ENCODE data around the gene CKAP2L. TPM values are rescaled to one million over a fixed set of nuclear protein-coding genes. Genes with fewer than 3 reads are reported as not detected.
A peak's percentile ranks its signal among the peaks of the same experiment; 100 is the strongest.

Gene CKAP2L
- total and polyA plus RNA-seq, 9 of the 15 experiments (the other 6 are each of a cell fraction or from before 2014, with no cell fraction given), result 10.4 to 21.9 (median 14.2) TPM

DNA sequence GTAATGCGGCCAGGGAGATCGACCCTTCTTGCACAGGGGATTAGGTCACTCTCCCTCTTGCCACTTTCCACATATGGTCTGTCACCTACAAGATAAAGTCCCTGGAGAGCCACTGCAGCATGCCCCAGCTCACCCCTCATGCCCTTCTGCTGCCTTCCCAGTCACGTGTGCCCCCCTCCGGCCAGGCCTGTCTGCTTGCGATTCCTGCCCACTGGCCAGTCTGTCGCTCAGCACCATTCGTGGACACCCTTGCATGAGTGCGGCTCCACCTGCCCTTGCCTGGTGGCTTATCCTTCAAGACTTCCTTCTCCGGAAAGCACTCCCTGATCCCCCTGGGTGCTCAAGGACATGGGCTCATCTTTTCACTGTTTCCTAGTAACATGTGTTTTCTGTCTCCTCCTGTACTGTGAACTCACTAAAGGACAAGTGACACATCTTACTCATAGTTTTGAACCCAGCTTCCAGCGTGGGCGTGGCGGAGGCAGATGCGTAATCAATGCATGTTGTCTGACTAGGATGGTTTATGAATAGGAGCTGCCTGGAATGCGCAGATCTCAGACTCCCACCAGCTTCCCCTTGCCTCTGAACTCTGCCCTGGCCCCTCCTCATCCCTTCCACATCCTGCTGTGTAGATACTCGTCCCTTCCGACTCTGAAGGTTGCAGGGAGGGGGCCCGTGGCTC lies 51.4 kb downstream of the CKAP2L start (continued):
- TF ChIP-seq E2F8 (IDR thresholded peaks at IDR 0.05; ENCODE audit: low read depth, partially characterized antibody) (no peak), ATF6 (CRISPR knock-in tag; IDR thresholded peaks at IDR 0.05) (no peak), MYC (IDR thresholded peaks at IDR 0.05; ENCODE audit: low read depth, low read length) (peak; percentile 39; the same call in 1 of the 2 replicates), MYC (CRISPR knock-in tag; IDR thresholded peaks at IDR 0.05; ENCODE audit: borderline replicate concordance, low read depth) (no peak), PML (IDR thresholded peaks at IDR 0.05; ENCODE audit: low read length) (no peak), ZNF551 (CRISPR knock-in tag; IDR thresholded peaks at IDR 0.05) (no peak), PREB (CRISPR knock-in tag; IDR thresholded peaks at IDR 0.05) (no peak), ZNF133 (CRISPR knock-in tag; IDR thresholded peaks at IDR 0.05) (no peak), ZNF655 (CRISPR knock-in tag; IDR thresholded peaks at IDR 0.05) (no peak), ZNF316 (IDR thresholded peaks at IDR 0.05) (no peak), PHB2 (IDR thresholded peaks at IDR 0.05; ENCODE audit: low read depth) (no peak), ZNF395 (CRISPR knock-in tag; IDR thresholded peaks at IDR 0.05) (0 out of 2 replicates have a peak, but pooled peaks have one; percentile 36), ZZZ3 (IDR thresholded peaks at IDR 0.05) (no peak), ASH1L (IDR thresholded peaks at IDR 0.05; ENCODE audit: borderline replicate concordance, low read depth, partially characterized antibody) (no peak), BMI1 (IDR thresholded peaks at IDR 0.05; ENCODE audit: low read length) (no peak)
- TF ChIP-seq, protein P1, sequence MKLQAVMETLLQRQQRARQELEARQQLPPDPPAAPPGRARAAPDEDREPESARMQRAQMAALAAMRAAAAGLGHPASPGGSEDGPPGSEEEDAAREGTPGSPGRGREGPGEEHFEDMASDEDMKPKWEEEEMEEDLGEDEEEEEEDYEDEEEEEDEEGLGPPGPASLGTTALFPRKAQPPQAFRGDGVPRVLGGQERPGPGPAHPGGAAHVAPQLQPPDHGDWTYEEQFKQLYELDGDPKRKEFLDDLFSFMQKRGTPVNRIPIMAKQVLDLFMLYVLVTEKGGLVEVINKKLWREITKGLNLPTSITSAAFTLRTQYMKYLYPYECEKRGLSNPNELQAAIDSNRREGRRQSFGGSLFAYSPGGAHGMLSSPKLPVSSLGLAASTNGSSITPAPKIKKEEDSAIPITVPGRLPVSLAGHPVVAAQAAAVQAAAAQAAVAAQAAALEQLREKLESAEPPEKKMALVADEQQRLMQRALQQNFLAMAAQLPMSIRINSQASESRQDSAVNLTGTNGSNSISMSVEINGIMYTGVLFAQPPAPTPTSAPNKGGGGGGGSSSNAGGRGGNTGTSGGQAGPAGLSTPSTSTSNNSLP (IDR thresholded peaks at IDR 0.05; ENCODE audit: borderline replicate concordance, low read depth, low read length), result no peak
